ENCODE results near the gene ATP6V1F. TPM values are rescaled to one million over a fixed set of nuclear protein-coding genes. Genes with fewer than 3 reads are reported as not detected.

Gene ATP6V1F
- total RNA-seq, 1 experiment from 2014 or later: 115 TPM

GRCh38 chr7:128867842-128868623 is 5.4 kb downstream of the ATP6V1F start:
- no peak for TF ChIP-seq CTCF (conservative IDR thresholded peaks at IDR 0.05)
- DNase-seq: peak; percentile 65
- Mint-ChIP-seq H3K27ac (peak overlapping the region in 1 of 3 experiments; percentile 12; a peak in 1 of 7 replicates), H3K36me3 (ENCODE audit: insufficient read depth in 1 of 3, low read depth in 3 of 3) (peaks cover 12 to 18% (median 15%) of the 10 kb centered on the region in 3 experiments), H3K9me3 (no peaks in the 10 kb centered on the region; a peak in 1 of 5 replicates), H3K4me3 (peak overlapping the region; percentile 56 to 77; a peak in 4 of 5 replicates), H3K4me1 (peaks cover 26 to 30% of the 10 kb centered on the region in 2 experiments), H3K27me3 (ENCODE audit: low read depth) (peaks cover 52% of the 10 kb centered on the region)
- Histone ChIP-seq H4K5ac (ENCODE audit: insufficient read length, low read depth, low read length) (no peak overlapping the region), H2BK12ac (ENCODE audit: insufficient read length, low read depth, low read length) (no peak overlapping the region), H2BK120ac (ENCODE audit: low read depth, low read length, poor library complexity, severe bottlenecking) (no peak overlapping the region), H3K23me2 (ENCODE audit: insufficient read length, low read depth, low read length, poor library complexity, severe bottlenecking) (peaks cover 19% of the 10 kb centered on the region), H3K4me1 (ENCODE audit: insufficient read depth, low read length) (0 out of 2 replicates have a peak, but pooled peaks cover 3% of the 10 kb centered on the region), H3K27me3 (ENCODE audit: insufficient read depth, low read length) (peaks cover 11% of the 10 kb centered on the region; the same call in 1 of the 2 replicates), H2AFZ (ENCODE audit: low read length) (no peak overlapping the region), H3K23ac (ENCODE audit: insufficient read length, low read depth, low read length) (no peak overlapping the region), H4K20me1 (ENCODE audit: control insufficient read depth, insufficient read depth, insufficient read length) (no peaks in the 10 kb centered on the region), H3K27ac (ENCODE audit: insufficient read length, low read depth, low read length) (no peak overlapping the region), H3K9ac (ENCODE audit: extremely low read depth, insufficient read length, low read length) (no peak overlapping the region), H2BK20ac (ENCODE audit: low read depth, low read length, poor library complexity, severe bottlenecking) (no peak overlapping the region), H3K14ac (ENCODE audit: insufficient read depth, low read length) (no peak overlapping the region), H4K8ac (replicated peaks; ENCODE audit: insufficient read length, low read depth, low read length) (no peak overlapping the region), H2BK15ac (ENCODE audit: low read depth, low read length) (no peak overlapping the region), H3K4ac (ENCODE audit: low read depth, low read length) (no peak overlapping the region), H3K4me2 (ENCODE audit: insufficient read depth, insufficient read length, low read length) (no peak overlapping the region), H3K56ac (ENCODE audit: insufficient read length, low read depth, low read length) (no peak overlapping the region), H4K91ac (ENCODE audit: insufficient read length, low read depth, low read length) (no peak overlapping the region), H3K18ac (ENCODE audit: insufficient read length, low read depth, low read length) (no peak overlapping the region), H2BK5ac (ENCODE audit: insufficient read length, low read length) (no peak overlapping the region), H3K79me1 (ENCODE audit: insufficient read depth, low read depth, low read length, poor library complexity, severe bottlenecking) (no peaks in the 10 kb centered on the region), H3T11ph (ENCODE audit: low read length) (no peak overlapping the region), H3K9me3 (ENCODE audit: control insufficient read depth, low read depth, low read length) (no peaks in the 10 kb centered on the region), H3K79me2 (ENCODE audit: insufficient read depth, low read length) (no peaks in the 10 kb centered on the region; the same call in 1 of the 2 replicates), H2AK5ac (ENCODE audit: insufficient read length, low read length) (no peak overlapping the region)
- no CpG with 5 or more reads among the region's 11 CpGs for WGBS (ENCODE audit: extremely low coverage, insufficient read length, low lambda C conversion rate)

All from H9 (cell line).